ENCODE data around the gene VARS2.
"Not testable (repeated sequence)": the region's sequence is repeated elsewhere in the genome, so short reads cannot be mapped to it uniquely, and the experiment has no call there.

VARS2 gene

DNA sequence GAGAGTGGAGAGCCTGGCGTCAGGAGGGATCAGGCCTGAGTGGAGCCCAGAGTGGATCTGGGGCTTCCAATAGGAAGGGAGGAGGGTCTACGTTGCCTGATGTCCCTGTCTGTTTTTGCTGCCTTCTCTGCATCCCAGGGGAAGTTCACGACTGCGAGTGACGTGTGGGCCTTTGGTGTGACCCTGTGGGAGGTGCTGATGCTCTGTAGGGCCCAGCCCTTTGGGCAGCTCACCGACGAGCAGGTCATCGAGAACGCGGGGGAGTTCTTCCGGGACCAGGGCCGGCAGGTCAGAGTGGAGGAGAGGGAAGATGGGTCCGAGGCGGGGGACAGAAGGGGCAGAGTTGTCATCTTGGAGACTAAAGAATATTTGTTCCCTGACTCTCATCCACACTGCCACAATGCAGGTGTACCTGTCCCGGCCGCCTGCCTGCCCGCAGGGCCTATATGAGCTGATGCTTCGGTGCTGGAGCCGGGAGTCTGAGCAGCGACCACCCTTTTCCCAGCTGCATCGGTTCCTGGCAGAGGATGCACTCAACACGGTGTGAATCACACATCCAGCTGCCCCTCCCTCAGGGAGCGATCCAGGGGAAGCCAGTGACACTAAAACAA lies 15.2 kb upstream of the VARS2 start:
- DNase-seq (ENCODE audit: low read depth in 2 of 2): no peak

DNA sequence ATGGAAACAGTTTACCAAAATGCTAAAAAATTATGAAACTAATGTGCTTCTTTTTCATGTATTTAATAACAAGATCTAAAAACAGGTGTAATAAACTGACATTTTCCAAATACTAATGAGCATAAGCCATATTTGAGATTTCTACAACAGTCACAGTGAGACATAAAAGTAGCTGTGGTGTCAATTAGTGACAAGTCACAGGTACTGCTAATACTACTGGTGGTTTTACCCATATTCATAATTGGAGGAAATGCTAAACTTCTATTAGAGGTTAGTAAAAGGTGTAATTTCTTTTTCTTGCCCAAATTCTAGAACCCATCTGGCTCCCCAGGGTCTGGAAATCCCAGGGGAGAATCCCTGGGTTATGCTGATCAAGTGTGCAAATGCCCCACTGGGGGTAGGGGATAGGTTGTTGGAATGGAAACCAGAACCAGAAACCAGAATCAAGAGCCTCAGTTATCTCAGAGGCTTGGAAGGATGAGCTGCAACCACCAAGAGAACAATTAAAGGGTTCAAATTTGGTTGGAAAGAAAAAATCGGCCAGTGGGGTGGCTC lies 13.1 kb upstream of the VARS2 start:
- DNase-seq (ENCODE audit: low read depth in 2 of 2): no peak

DNA sequence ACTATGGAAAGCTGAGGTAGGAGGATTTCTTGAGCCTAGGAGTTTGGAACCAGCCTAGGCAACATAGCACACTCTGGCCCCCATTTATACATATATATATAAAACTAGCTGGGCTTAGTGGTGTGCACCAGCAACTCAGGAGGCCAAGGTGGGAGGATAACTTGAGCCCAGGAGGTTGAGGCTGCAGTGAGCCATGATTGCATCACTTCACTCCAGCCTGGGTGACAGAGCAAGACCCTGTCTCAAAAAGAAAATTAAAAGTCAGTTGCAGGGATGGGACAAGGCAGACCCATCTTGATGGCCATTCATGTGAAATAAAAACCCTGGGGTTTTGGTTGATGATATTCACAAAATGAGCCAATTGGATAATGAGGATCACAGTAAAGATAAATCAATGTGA lies 12.6 kb upstream of the VARS2 start:
- no peak for DNase-seq (ENCODE audit: low read depth in 2 of 2)

DNA sequence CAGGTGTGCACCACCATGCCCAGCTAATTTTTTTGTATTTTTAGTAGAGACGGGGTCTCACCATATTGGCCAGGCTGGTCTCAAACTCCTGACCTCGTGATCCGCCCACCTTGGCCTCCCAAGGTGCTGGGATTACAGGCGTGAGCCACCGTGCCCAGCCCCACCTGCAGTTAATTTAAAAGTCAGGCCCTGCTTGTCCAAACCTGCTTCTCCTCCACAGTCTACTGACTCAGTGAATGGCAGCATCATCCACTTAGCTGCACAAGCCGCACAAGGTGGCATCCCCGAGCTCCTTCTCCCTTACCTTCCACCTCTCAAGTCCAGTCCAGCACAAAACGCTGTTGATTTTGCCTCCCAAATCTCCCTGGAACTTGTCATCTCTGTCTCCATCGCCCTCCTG lies 11.8 kb upstream of the VARS2 start:
- not testable (repeated sequence) for DNase-seq (ENCODE audit: low read depth in 2 of 2)

DNA sequence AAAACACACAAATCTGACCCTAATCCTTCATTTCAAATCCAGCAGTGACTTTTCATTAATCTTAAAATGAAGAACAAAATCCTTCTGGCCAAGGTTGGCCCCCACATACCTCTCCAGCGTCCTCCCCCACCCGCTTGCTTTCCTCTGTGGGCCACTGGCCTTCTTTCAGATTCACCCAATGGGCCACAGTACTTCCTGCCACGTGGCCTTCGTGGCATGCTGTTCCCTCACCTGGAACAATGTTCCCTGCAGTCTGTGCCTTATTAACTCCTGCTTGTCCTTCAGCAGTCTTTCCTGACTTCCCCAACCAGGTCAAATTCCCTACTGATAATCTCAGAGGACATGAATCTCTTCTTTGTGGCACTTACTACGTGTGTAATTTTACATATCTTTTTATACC lies 11.3 kb upstream of the VARS2 start:
- no peak for DNase-seq (ENCODE audit: low read depth in 2 of 2)

DNA sequence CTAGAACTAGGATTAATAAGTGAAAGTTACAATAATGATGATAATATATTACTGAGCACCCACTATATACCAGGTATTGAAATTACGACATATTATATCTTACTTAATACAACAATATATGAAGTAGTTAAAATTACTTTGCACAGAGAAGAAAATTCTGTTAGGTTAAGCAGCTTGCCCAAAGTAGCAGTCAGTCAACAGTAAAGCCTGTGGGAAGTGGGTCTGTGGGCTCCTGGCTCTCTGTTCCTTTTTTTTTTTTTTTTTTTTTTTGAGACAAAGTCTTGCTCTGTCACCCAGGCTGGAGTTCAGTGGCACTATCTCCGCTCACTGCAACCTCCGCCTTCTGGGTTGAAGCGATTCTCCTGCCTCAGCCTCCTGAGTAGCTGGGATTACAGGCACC lies 10.8 kb upstream of the VARS2 start:
- DNase-seq (ENCODE audit: low read depth in 2 of 2): no peak

DNA sequence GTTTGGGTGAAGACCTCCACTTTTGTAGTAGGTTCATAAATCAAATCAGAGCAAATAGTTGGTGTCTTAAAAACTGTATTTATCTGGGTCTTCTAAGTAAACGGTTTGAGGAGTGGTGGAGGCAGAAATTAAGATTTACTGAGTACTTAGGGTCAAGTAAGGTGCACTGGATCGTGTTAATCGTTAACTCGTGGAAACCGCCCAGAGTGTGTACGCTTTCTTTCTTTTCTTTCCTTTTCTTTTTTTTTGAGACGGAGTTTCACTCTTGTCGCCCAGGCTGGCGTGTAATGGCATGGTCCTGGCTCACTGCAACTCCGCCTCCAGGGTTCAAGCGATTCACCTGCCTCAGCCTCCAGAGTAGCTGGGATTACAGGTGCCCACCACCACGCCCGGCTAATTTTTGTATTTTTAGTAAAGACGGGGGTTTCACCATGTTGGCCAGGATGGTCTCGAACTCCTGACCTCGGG lies 6.7 kb upstream of the VARS2 start:
- DNase-seq (ENCODE audit: low read depth in 2 of 2): not testable (repeated sequence)

DNA sequence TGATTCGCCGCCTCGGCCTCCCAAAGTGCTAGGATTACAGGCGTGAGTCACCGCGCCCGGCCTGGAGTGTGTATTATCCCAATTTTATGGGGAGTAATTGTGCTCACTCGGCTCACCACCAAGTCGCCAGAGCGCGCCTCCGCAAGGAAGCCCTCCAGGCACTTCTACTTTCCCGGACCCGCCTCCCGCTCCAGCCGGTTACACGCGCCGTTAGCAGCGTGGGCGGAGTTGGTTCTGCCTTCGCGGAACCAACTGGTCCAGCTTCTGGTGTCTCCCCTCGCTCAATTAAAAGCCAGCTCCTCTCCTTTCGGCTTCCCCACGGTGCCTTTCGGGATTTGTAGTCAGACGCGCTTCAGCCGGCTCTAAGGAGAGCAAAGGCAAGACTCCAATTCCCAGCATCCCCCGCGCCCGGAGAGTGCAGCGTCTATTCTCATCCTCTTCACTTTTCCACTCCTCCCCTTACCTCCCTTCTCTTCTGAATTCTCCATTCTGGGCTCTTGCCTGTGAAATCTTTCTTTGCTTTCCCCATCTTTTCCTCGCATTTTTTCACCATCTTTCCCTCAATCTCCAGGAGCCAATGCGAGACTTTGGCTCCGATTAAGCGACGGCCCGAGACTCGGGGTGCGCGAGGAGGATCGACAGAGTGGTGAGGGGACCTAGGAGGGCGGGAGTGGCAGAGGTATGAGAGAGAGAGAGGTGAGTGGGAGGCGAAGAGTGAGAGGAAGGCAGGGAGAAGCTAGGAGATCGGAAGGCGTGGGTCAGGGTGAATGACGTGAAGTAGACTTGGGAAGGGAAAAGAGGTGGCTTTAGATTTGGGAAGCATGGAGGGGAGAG lies 6.1 kb upstream of the VARS2 start, which contains the start of gene GTF2H4:
TSS of gene GTF2H4 (plus strand) at position 450 of the 834 bp plus-strand sequence.
- peak; percentile 92 to 93 for DNase-seq (ENCODE audit: low read depth in 2 of 2)

DNA sequence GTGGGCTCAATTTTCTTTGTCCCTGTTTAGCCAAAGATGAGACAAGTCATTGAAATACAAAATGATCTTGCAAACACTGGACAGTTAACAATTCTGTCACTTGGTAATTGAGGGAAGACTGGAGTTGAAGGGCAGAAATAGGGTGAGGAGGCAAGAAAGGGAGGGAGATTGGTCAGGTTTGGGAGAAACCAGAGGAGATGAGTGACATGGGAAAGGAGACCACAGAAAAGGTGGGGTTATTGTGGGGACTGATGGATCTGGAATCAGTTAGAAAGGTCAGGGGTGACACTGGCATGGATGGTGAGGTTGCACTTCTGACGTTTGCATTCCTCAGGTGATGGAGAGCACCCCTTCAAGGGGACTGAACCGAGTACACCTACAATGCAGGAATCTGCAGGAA lies 5.3 kb upstream of the VARS2 start:
- DNase-seq (ENCODE audit: low read depth in 2 of 2): no peak

DNA sequence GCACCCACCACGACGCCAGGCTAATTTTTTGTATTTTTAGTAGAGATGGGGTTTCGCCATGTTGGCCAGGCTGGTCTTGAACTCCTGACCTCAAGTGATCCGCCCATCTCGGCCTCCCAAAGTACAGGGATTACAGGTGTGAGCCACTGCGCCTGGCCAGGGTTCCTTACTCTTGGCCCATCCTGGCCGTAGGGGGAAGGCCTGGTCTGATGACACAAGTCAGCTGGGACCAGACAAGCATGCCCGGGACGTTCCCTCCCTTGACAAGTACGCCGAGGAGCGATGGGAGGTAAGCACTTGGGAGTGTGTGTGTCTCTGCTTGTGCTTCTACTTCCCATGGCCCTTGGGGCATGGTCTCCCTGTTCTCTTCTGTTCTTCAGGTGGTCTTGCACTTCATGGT lies 3.6 kb upstream of the VARS2 start:
- DNase-seq (ENCODE audit: low read depth in 2 of 2): not testable (repeated sequence)

DNA sequence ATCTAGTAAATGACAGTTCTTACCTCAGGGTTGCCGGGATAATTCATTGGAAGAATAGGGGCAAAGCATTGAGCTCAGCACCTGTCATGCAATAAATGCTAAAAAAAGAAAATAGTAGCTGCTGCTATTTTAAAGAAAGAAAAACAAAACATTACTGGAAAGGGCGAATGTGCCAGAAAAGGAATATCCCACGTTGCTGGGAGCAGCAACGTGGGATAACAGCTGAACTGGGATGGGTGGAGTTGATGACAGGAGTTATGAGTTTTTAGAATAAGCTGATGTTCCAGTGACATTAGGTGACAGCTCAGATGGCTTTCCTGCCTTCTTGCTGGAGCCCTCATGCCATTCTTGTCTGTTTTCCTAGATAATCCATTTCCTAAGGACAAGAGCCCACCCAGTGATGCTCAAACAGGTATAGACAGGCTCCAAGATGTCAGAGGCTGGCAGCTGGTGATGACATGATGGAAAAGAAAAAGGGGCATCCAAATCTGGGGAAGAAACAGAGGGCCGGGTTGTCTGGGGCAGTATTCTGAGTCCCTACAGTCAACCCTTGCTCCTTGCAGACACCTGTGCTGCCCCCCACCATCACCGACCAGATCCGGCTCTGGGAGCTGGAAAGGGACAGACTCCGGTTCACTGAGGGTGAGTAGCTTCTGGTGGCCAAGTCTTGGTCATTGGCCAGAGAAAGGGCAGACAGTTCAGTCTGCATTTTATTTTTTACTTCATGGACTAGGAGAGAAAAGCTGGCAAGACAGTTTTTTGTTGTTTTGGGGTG lies 1.1 kb upstream of the VARS2 start:
- no peak for DNase-seq (ENCODE audit: low read depth in 2 of 2)

DNA sequence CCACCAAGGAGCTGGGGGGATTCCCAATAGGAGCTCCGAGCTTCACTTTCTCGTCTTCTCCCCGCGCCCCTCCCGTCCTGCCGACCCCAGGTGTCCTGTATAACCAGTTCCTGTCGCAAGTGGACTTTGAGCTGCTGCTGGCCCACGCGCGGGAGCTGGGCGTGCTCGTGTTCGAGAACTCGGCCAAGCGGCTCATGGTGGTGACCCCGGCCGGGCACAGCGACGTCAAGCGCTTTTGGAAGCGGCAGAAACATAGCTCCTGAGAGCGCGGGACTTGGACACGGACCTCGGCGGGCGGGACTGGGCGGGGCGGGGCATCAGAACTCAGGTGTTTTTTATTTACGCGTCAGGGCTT lies 340 bp upstream of the VARS2 start:
- no peak for DNase-seq (ENCODE audit: low read depth in 2 of 2)

DNA sequence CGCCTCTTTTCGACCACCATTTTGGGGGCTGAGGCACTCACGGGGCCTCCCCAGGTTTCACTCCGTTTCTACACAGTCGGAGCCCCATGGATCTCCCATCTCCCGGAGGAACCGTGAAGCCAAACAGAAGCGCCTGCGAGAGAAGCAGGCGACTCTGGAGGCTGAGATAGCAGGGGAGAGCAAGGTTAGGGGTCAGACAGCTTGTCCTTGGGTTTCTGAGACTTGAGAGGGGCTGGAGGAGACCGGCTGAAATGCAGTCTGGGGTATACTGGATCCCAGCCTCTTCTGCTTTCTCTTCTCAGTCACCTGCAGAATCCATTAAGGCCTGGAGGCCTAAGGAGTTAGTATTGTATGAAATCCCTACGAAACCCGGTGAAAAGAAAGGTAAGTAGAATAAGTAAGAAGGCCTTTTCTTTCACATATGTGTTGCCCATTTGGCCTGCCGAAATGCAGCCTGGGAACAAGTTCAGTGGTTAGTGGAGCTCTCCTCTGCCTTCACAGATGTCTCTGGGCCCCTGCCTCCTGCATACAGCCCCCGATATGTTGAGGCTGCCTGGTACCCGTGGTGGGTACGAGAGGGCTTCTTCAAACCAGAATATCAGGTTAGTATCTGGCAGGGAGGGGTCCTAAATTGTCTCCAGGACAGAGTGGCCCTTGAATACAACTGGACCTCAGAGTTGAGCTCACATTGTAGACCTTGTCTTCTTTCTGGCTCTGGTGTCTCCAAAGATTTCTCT lies 984 bp downstream of the VARS2 start:
- DNase-seq (ENCODE audit: low read depth in 2 of 2): no peak

DNA sequence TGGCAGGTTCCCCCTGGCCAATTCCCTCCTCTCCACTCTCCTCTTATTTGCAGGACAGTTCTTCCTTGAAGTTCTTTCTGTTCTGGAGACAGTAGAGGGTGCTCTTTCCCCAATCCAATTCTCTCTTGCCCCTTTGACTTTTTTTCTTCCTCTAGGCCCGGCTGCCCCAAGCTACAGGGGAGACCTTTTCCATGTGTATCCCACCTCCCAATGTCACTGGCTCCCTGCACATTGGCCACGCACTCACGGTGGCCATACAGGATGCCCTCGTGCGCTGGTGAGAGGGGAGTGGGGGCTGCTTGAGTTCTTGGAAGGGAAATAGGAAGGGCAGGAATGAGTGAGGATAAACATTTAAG lies 1.5 kb downstream of the VARS2 start:
- no peak for DNase-seq (ENCODE audit: low read depth in 2 of 2)

DNA sequence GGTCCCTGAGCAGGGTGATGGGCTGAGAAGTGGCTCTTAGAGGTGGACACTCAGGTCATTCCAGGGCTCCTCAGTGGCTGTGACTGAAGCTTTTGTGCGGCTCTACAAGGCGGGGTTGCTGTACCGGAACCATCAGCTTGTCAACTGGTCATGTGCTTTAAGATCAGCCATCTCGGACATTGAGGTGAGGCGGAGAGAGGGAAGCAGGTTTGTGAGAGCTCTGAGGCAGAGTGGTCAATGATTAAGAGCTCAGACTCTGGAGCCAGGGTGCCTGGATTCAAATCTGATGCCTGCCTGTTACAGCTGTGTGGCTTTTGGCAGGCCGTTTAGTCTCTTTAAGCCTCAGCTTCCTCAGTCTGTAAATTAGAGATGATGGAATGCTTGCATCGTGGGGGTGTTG lies 3.0 kb downstream of the VARS2 start:
- no peak for DNase-seq (ENCODE audit: low read depth in 2 of 2)

DNA sequence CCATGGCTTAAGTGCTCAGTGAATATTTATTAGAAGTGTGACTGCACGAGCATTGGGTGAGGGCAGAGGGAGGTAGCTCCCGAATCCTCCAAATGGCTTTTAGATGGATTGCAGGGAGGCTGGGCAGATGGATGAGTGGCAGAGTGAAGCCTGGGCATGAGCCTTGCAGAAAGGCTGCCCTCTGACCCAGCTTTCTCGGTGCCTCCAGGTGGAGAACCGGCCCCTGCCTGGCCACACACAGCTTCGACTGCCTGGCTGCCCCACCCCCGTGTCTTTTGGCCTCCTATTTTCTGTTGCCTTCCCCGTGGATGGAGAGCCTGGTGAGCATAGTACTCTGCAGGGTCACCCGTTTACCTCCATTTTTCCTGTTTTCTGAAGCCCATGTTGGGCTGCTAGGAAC lies 3.4 kb downstream of the VARS2 start:
- DNase-seq (ENCODE audit: low read depth in 2 of 2): no peak

DNA sequence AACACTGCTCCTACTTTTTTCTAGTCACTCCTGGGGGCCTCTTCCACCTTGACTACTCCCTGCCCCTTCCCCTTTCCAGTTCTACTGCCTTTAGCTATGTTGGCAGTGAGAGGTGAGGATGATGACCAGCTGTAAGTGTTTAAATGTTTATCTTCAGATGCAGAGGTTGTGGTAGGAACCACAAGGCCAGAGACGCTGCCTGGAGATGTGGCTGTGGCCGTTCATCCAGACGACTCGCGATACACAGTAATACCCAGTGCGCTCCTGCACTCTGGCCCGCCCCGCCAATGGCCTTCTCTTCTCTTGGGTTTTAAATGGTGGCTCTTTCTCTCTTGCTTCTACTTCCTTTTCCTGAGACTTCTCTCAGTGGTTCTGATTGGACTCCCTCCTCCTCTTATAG lies 4.6 kb downstream of the VARS2 start:
- no peak for DNase-seq (ENCODE audit: low read depth in 2 of 2)

DNA sequence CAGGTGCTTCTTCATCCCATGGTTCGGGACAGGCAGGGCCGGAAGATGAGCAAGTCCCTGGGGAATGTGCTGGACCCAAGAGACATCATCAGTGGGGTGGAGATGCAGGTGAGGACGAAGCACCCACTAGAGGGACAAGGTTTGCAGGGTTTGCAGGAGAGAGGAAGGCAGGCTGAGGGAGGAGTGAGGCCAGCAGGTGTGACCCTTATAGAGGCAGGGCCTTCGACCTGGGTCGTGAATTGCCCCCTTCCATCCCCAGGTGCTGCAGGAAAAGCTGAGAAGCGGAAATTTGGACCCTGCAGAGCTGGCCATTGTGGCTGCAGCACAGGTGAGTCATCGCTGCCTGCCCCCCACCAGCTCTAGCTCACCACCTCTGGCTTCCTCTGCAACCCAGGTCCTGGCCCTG lies 8.4 kb downstream of the VARS2 start:
- no peak for DNase-seq (ENCODE audit: low read depth in 2 of 2)

DNA sequence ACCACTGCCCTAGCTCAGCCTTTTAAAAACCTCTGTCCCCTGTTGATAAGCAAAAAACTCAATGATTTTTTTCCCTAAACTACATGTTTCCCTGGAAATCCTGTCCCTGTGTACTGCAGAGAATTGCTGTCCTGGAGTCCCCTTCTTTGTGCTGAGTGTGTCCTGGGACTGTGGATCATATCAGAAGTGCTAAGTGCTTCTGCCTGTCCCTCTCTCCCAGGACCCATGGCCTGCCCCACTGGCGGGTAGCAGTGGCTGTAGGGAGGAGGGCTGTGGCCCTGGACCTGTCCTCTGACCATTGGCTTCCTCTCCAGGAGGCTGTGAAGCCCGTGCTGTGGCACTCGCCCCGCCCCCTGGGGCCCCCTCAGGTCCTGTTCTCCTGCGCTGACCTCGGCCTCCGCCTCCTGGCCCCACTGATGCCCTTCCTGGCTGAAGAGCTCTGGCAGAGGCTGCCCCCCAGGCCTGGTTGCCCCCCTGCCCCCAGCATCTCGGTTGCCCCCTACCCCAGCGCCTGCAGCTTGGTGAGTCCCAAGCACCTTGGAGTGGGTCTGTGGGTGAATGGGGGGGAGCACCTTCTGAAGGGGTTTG lies 10.1 kb downstream of the VARS2 start:
- not testable (repeated sequence) for DNase-seq (ENCODE audit: low read depth in 2 of 2)

DNA sequence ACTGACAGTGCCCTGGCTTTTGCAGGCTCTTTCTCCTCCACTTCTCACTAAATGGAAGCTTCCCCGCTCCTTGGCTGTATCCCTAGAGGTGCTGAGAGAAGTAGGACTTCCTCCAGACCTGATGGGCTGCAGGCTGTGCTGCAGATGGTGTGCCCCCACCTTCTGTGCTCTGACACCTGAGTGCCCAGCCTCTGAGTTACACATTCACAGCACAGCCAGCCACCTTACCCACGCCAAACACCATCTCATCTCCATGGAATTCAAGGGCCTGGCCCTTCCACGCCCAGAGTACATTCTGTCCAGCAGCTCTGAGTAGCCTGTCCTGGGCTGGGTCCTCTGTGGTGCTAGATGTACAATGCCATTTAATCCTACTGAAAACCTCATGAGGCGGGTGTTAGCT lies 12.6 kb downstream of the VARS2 start:
- DNase-seq (ENCODE audit: low read depth in 2 of 2): no peak

DNA sequence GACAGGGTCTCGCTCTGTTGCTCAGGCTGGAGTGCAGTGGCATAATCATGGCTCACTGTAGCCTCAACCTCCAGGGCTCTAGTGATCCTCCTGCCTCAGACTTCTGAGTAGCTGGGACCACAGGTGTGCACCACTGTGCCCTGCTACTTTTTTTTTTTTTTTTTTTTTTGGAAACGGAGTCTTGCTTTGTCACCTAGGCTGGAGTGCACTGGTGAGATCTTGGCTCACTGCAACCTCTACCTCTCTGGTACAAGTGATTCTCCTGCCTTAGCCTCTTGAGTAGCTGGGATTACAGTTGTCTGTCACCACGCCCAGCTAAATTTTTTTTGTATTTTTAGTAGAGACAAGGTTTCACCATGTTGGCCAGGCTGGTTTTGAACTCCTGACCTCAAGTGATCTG lies 13.0 kb downstream of the VARS2 start:
- DNase-seq (ENCODE audit: low read depth in 2 of 2): not testable (repeated sequence)

Measured in stimulated activated CD8-positive, alpha-beta memory T cell treated with anti-CD3 and anti-CD28 coated beads, Interleukin-15, amount 100 ng/mL, for 48 hours (primary cell).